ENCODE data around the gene SUGP1. TPM values are rescaled to one million over a fixed set of nuclear protein-coding genes. Genes with fewer than 3 reads are reported as not detected.

SUGP1 gene
- total and polyA plus RNA-seq, 10 donors, result 29.3 to 63.1 (median 52.5) TPM

DNA sequence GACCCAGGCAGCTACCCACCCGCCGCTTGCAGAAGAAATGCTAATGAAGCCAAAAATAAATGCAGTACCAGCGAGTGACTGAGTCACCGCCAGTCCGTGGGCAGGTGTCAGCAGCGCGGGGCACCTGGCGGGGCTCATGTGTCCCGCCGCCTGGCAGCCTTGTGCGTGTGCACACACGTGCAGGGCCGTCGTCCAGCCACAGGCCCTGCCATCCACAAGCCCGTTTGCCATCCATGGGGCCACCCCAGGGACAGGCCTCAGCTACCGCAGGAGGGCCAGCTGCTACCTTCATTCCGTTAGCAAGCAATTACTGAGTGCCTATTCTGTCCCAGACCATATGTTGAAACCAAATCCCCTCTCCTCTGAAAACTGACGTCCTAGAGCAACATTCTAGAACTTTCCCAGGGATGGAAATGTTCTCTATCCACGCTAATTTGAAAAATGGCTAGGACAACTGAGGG is 88.0 kb downstream of the SUGP1 start:
- intact Hi-C loops (cut with DNase I; ENCODE audit: low total_unique reads), result no loop called here
- WGBS, 5 donors, result 67 to 78% (median 73%) methylated on average over 6 to 19 of the region's 19 CpGs
- Histone ChIP-seq H3K4me3 (no peak overlapping the region), H3K9me3 (peaks cover 0 to 37% (median 34%) of the 10 kb centered on the region in 8 donors), H3K27ac (no peak overlapping the region), H3K36me3 (no peaks in the 10 kb centered on the region), H3K27me3 (replicated peaks in 1 of 7) (peaks cover 0 to 24% (median 0%) of the 10 kb centered on the region in 7 donors), H3K4me1 (no peaks in the 10 kb centered on the region)
- TF ChIP-seq POLR2A (IDR thresholded peaks at IDR 0.05), result no peak
- TF ChIP-seq POLR2AphosphoS5 (IDR thresholded peaks at IDR 0.05), result no peak
- no peak for TF ChIP-seq CTCF (IDR thresholded peaks at IDR 0.05 in 8 of 11, conservative IDR thresholded peaks at IDR 0.05 in 3 of 11)
- DNase-seq, result no peak

GRCh38 chr19:19230999-19231398 is 89.3 kb downstream of the SUGP1 start:
- TF ChIP-seq POLR2A (IDR thresholded peaks at IDR 0.05), result no peak
- TF ChIP-seq CTCF (IDR thresholded peaks at IDR 0.05 in 8 of 11, conservative IDR thresholded peaks at IDR 0.05 in 3 of 11), result no peak
- TF ChIP-seq POLR2AphosphoS5 (IDR thresholded peaks at IDR 0.05), result no peak
- Histone ChIP-seq H3K9me3 (peaks cover 0 to 30% (median 29%) of the 10 kb centered on the region in 8 donors), H3K27me3 (replicated peaks in 1 of 7) (peaks cover 0 to 34% (median 0%) of the 10 kb centered on the region in 7 donors), H3K36me3 (no peaks in the 10 kb centered on the region), H3K4me3 (no peak overlapping the region), H3K4me1 (no peaks in the 10 kb centered on the region), H3K27ac (no peak overlapping the region)
- no peak for DNase-seq
- WGBS, 5 donors, result 84 to 93% (median 89%) methylated on average over 9 of the region's 9 CpGs
- intact Hi-C loops (cut with DNase I; ENCODE audit: low total_unique reads), result no loop called here

- no peak for TF ChIP-seq POLR2AphosphoS5 (IDR thresholded peaks at IDR 0.05)
- no peak for TF ChIP-seq CTCF (IDR thresholded peaks at IDR 0.05 in 8 of 11, conservative IDR thresholded peaks at IDR 0.05 in 3 of 11)
- no peak for TF ChIP-seq POLR2A (IDR thresholded peaks at IDR 0.05)
- no peak overlapping the region for H3K4me3 ChIP-seq
These were observed 90.6 kb downstream of the SUGP1 start for GRCh38 chr19:19229701-19230100.

DNA sequence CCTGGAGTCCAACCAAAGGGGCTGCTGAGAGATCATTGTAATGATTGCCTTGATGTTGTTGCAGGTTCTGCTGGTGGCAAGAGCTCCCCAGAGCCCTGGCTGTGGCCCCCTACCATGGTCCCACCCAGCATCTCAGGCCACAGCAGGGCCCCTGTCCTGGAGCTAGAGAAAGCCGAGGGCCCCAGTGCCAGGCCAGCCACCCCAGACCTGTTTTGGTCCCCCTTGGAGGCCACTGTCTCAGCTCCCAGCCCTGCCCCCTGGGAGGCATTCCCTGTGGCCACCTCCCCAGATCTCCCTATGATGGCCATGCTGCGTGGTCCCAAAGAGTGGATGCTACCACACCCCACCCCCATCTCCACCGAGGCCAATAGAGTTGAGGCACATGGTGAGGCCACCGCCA is 93.1 kb downstream of the SUGP1 start:
- Histone ChIP-seq H3K27ac (no peak overlapping the region), H3K36me3 (no peaks in the 10 kb centered on the region), H3K4me3 (no peak overlapping the region), H3K4me1 (peaks cover 0 to 14% (median 12%) of the 10 kb centered on the region in 6 donors), H3K9me3 (no peaks in the 10 kb centered on the region), H3K27me3 (replicated peaks in 1 of 7) (peaks cover 0 to 61% (median 4%) of the 10 kb centered on the region in 7 donors)
- intact Hi-C loops (cut with DNase I; ENCODE audit: low total_unique reads), result no loop called here
- WGBS, 5 donors, result 64 to 89% (median 80%) methylated on average over 3 to 4 of the region's 4 CpGs
- no peak for DNase-seq
- TF ChIP-seq POLR2A (IDR thresholded peaks at IDR 0.05), result no peak
- no peak for TF ChIP-seq CTCF (IDR thresholded peaks at IDR 0.05 in 8 of 11, conservative IDR thresholded peaks at IDR 0.05 in 3 of 11)
- no peak for TF ChIP-seq POLR2AphosphoS5 (IDR thresholded peaks at IDR 0.05)

More at GRCh38 chr19:19229701-19230100, 90.6 kb downstream of the SUGP1 start:
- intact Hi-C loops (cut with DNase I; ENCODE audit: low total_unique reads), result no loop called here
- Histone ChIP-seq H3K9me3 (peaks cover 0 to 17% (median 16%) of the 10 kb centered on the region in 8 donors), H3K27ac (no peak overlapping the region), H3K4me1 (peaks cover 0 to 10% (median 9%) of the 10 kb centered on the region in 6 donors), H3K36me3 (no peaks in the 10 kb centered on the region), H3K27me3 (replicated peaks in 1 of 7) (peaks cover 0 to 45% (median 4%) of the 10 kb centered on the region in 7 donors)
- WGBS, 5 donors, result 90 to 92% (median 90%) methylated on average over 3 of the region's 3 CpGs
- DNase-seq, result no peak
